Activated CD8-positive, alpha-beta memory T cell treated with anti-CD3 and anti-CD28 coated beads for 36 hours (primary cell): Measurements from ENCODE around the gene GPI. TPM values are rescaled to one million over a fixed set of nuclear protein-coding genes. Genes with fewer than 3 reads are reported as not detected.

Source experiments
- CTCF ChIA-PET: fragments of 350-600 bp; sonication (Branson Sonifier 250); formaldehyde crosslinking; loops from one replicate; lab custom pipeline; 2021; ENCODE audit warnings: antibody characterized with exemption; lab: Charles Lee
- POLR2A ChIA-PET: fragments of 350-600 bp; sonication (Branson Sonifier 250); formaldehyde crosslinking; loops from one replicate; lab custom pipeline; 2021; ENCODE audit warnings: antibody characterized with exemption; lab: Charles Lee
- total RNA-seq, 2 experiments: library from RNA; stranded (reverse); gene quantifications; one replicate each; pipeline ENCODE4 v1.2.3, GENCODE V29; 2021

Gene GPI
- total RNA-seq, 2 experiments from 2014 or later: 675 to 677 TPM

- CTCF ChIA-PET: no interaction called here
These were observed 2.3 kb upstream of the GPI start for GRCh38 chr19:34362679-34363069.

DNA sequence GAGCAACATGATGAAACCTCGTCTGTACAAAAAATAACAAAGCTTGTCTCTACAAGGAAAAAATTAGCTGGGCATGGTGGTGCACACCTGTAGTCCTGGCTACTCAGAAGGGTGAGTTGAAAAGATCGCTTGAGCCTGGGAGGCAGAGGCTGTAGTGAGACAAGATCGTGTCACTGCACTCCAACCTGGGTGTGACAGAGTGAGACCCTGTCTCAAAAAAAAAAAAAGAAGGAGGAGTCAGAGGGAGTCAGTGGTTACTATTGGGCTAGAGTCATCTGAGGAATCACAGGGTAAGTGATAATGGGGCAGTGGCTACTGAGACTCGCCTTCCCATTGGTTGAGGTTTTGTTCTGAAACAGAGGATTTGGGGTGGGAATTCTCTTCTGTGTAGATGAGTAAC is 1.9 kb upstream of the GPI start:
- POLR2A ChIA-PET: no interaction called here

More at GRCh38 chr19:34362679-34363069, 2.3 kb upstream of the GPI start:
- POLR2A ChIA-PET: no interaction called here

GRCh38 chr19:34363930-34364329 is 1.1 kb upstream of the GPI start:
- ChIA-PET CTCF (no interaction called here), POLR2A (no interaction called here)

More for the DNA sequence above, 1.9 kb upstream of the GPI start:
- CTCF ChIA-PET: no interaction called here

- ChIA-PET CTCF (no interaction called here), POLR2A (no interaction called here)
These were observed 550 bp upstream of the GPI start for GRCh38 chr19:34364462-34364829.

GRCh38 chr19:34365463-34366401 is 736 bp downstream of the GPI start:
- ChIA-PET POLR2A (interaction anchor here (0.6 kb wide), 1 partner anchor 1290 kb away, joined by 3 read pairs; no protein-coding TSS in a partner anchor), CTCF (interaction anchor here (1.0 to 1.2 kb wide), 2 partner anchors 19 to 20 kb away, joined by 3 read pairs; no protein-coding TSS in a partner anchor)

GRCh38 chr19:34366738-34367623 is 2.0 kb downstream of the GPI start:
- ChIA-PET POLR2A (interaction anchor here (0.5 kb wide), 1 partner anchor 37 kb away, joined by 3 read pairs; no protein-coding TSS in a partner anchor), CTCF (interaction anchor here (1.0 kb wide), 1 partner anchor 21 kb away, joined by 3 read pairs; no protein-coding TSS in a partner anchor)

- POLR2A ChIA-PET: no interaction called here
- CTCF ChIA-PET: no interaction called here
These were observed 2.6 kb downstream of the GPI start for GRCh38 chr19:34367624-34367957.

- CTCF ChIA-PET: no interaction called here
- POLR2A ChIA-PET: no interaction called here
These were observed 3.3 kb downstream of the GPI start for GRCh38 chr19:34368338-34368737.

GRCh38 chr19:34369166-34369565 is 4.2 kb downstream of the GPI start:
- ChIA-PET POLR2A (interaction anchor here (0.7 kb wide), 1 partner anchor 75 kb away, joined by 3 read pairs; no protein-coding TSS in a partner anchor), CTCF (interaction anchor here (0.7 to 0.8 kb wide), 2 partner anchors 23 to 132 kb away, joined by 3 read pairs; no protein-coding TSS in a partner anchor)

DNA sequence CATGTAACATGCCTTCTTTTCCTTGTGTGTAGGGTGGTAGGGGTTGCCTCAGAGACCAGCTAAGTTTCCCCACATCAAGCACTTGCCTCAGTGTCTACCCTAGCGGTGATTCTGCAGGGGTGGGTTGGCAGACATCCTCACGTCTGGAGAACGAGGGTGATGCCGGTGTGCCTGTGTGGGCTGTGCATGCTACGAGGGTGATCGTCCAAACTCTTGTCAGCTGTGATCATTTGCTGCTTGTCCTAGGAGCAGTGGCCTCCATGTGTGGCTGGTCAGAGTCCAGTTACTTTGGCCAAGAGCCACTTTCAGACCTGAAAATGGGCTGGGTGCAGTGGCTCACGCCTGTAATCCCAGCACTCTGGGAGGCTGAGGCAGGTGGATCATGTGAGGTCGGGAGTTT is 5.1 kb downstream of the GPI start:
- POLR2A ChIA-PET: interaction anchor here (0.5 kb wide), 1 partner anchor 15 kb away, joined by 3 read pairs; no protein-coding TSS in a partner anchor

DNA sequence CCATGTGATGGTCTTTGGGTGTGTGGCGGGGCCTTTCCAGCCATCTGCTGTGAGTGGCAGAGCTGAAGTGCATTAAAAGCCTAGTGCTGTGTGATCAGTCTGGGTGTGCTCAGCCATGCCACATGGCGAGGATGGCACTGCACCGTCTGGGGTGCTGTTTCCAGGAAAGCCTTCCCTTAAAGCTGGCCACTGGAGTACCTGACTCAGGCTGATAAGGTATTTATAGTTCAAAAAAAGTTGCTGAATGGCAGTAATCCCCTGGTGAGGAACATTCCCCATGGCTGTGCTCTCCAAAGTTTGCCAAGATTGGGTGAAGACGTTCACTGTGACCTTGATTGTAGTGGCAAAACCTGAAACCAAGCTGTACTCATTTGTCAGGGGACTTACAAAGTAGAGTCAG is 6.0 kb downstream of the GPI start:
- ChIA-PET POLR2A (interaction anchor here (0.5 to 1.4 kb wide), 2 partner anchors 10 to 34 kb away, joined by 4 to 5 read pairs; partner anchors contain the start of gene PDCD2L), CTCF (interaction anchor here (1.6 kb wide), 1 partner anchor 11 kb away, joined by 4 read pairs; no protein-coding TSS in a partner anchor)

More for the DNA sequence above, 5.1 kb downstream of the GPI start:
- CTCF ChIA-PET: interaction anchor here (1.6 kb wide), 1 partner anchor 10 kb away, joined by 4 read pairs; no protein-coding TSS in a partner anchor

DNA sequence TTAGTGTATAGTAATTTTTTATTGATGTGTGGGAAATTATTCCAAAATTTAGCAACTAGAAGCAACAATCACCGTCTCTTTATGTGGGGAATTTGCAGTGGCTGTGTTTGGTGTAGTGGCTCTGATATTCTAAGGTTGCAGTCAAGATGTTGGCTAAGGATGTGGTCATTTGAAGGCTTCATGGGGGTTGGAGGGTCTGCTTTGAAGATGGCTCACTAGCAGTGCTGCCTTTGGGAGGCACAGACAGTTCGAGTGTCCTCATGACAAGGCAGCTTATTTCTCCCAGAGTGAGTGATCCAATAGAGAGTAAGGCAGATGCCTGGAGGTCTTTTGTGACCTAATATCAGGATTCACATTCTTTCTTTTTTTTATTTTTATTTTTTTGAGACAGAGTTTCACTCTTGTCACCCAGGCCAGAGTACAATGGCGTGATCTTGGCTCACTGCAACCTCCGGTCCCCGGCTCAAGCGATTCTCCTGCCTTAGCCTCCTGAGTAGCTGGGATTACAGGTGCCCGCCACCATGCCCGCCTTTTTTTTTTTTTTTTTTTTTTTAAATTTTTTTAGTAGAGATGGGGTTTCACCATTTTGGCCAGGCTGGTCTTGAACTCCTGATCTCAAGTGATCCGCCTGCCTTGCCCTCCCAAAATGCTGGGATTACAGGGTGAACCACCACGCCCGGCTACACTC is 8.7 kb downstream of the GPI start:
- CTCF ChIA-PET: interaction anchor here (0.7 kb wide), 1 partner anchor 16 kb away, joined by 4 read pairs; no protein-coding TSS in a partner anchor
- POLR2A ChIA-PET: interaction anchor here (0.7 kb wide), 1 partner anchor 10 kb away, joined by 3 read pairs; no protein-coding TSS in a partner anchor

DNA sequence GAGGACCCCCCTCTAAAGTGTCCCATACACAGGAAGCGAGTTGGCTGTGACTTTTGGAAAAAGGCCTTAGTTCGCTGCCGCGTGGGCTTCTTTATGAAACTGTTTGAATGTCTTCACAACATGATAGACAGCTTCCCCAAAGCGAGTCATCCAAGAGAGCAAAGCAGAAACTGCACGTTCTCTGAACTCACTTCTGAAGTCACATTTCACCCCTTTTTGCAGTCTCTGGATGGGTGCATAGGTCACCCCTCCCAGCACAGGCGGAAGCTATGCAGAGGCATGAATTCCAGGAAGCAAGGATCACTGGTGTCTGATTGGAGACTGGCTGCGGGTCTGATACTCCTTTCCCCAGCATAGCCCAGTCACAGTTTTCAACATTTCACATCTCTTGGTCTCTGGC is 10.6 kb downstream of the GPI start:
- CTCF ChIA-PET: no interaction called here
- POLR2A ChIA-PET: interaction anchor here (0.7 kb wide), 1 partner anchor 16 kb away, joined by 5 read pairs; no protein-coding TSS in a partner anchor

- CTCF ChIA-PET: no interaction called here
- POLR2A ChIA-PET: interaction anchor here (0.6 kb wide), 1 partner anchor 9 kb away, joined by 4 read pairs; no protein-coding TSS in a partner anchor
These were observed 15.7 kb downstream of the GPI start for GRCh38 chr19:34380639-34381241.

DNA sequence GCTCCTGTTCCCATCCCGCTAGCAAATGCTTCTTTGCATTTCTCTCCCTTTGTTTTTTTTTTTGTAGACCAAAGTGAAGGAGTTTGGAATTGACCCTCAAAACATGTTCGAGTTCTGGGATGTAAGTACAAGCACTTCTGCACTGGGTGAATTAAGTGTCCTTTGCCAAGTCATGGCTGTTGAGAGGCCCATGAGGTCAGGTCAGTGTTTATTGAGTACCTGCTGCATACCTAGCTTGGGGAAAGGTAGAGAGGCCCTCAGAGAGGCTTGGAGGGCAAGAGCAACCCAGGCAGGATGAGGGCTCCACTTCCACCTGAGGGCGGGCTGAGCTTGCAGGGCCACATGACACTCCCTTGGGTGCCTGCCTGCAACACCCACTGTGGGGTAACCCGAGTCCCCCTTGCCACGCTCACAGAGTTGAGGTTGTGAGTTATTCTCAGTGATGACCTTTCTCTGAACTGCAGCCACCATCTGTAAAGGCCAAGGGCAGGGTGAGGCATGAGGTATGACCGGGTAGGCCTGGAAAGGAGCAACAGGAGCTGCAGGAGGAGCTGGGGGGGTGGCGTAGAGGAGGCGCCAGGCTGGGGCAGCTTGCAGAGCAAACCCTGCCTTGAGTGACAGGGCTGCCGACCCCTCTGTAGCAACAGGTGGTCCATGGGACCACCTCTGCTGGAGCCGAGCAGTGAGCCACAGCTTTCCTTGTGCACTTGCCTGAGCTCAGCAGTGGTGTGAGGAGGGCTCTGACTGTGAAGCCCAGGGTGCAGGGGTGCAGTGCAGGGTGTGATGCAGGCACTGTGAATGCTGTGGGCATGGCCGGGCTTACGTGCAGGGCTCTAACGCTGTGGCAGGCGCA is 16.6 kb downstream of the GPI start:
- ChIA-PET CTCF (no interaction called here), POLR2A (interaction anchor here (0.6 kb wide), 1 partner anchor 10 kb away, joined by 4 read pairs; no protein-coding TSS in a partner anchor)

GRCh38 chr19:34382471-34382870 is 17.5 kb downstream of the GPI start:
- ChIA-PET POLR2A (no interaction called here), CTCF (no interaction called here)

GRCh38 chr19:34383599-34383998 is 18.6 kb downstream of the GPI start:
- CTCF ChIA-PET: no interaction called here
- POLR2A ChIA-PET: interaction anchor here (0.5 kb wide), 1 partner anchor 10 kb away, joined by 3 read pairs; no protein-coding TSS in a partner anchor
